IMR-90 (cell line): Measurements from ENCODE around the gene C15orf62. TPM values are rescaled to one million over a fixed set of nuclear protein-coding genes. Genes with fewer than 3 reads are reported as not detected.

ENCODE experiments used
- ATAC-seq: fragments of 200-7000 bp; cut with Tn5 transposase; 2 replicates; pipeline ENCODE4 v1.9.1; 2020; ENCODE audit warnings: low read depth, mild to moderate bottlenecking, moderate library complexity
- BruUV-seq: library from RNA; stranded (reverse); fragments of 400-500 nt; replicated peaks from 2 replicates; lab custom pipeline; 2021; lab: Mats Ljungman, UMichigan
- CTCF ChIA-PET: fragments of 300-600 bp; formaldehyde crosslinking; extraction: SDS; loops from one replicate; lab custom pipeline; 2021; ENCODE audit warnings: antibody characterized with exemption; lab: Yijun Ruan, JAX
- POLR2A ChIA-PET: fragments of 300-600 bp; sonication (Branson Sonifier 250); formaldehyde crosslinking; loops from one replicate; lab custom pipeline; 2022; ENCODE audit warnings: antibody characterized with exemption; ENCODE audit not compliant: unreplicated experiment; lab: Charles Lee
- DNase-seq: peaks from one replicate; pipeline ENCODE4 v3.0.0; 2013
- H2AFZ ChIP-seq: replicated peaks from 2 replicates; pipeline ENCODE3; 2013; ENCODE audit warnings: low read length, mild to moderate bottlenecking; ENCODE audit not compliant: poor library complexity
- H2AK5ac ChIP-seq: 2 replicates; pipeline ENCODE4 v1.6.1; 2013; ENCODE audit warnings: low read depth, low read length, inconsistent platforms
- H2AK9ac ChIP-seq: replicated peaks from 2 replicates; pipeline ENCODE3; 2013; ENCODE audit warnings: mild to moderate bottlenecking, low read depth, low read length, moderate library complexity; ENCODE audit not compliant: poor library complexity
- H2BK120ac ChIP-seq: 2 replicates; pipeline ENCODE4 v1.6.1; 2013; ENCODE audit warnings: low read depth, low read length, inconsistent platforms
- H2BK15ac ChIP-seq: 3 replicates; pipeline ENCODE4 v1.6.1; 2013; ENCODE audit warnings: low read depth, low read length, inconsistent platforms
- H2BK20ac ChIP-seq: 2 replicates; pipeline ENCODE4 v1.6.1; 2013; ENCODE audit warnings: low read depth, mild to moderate bottlenecking, inconsistent platforms, low read length, moderate library complexity
- H2BK5ac ChIP-seq: 2 replicates; pipeline ENCODE4 v1.6.1; 2013; ENCODE audit warnings: mild to moderate bottlenecking, low read depth, low read length, inconsistent platforms; ENCODE audit not compliant: poor library complexity, severe bottlenecking
- H3K14ac ChIP-seq: replicated peaks from 2 replicates; pipeline ENCODE4 v1.6.1; 2013; ENCODE audit warnings: low read depth, low read length, inconsistent platforms
- H3K18ac ChIP-seq: 2 replicates; pipeline ENCODE4 v1.6.1; 2013; ENCODE audit warnings: low read depth, low read length, control low read depth
- H3K23ac ChIP-seq: 2 replicates; pipeline ENCODE4 v1.6.1; 2013; ENCODE audit warnings: low read depth, low read length, inconsistent platforms
- H3K27ac ChIP-seq: 2 replicates; pipeline ENCODE4 v1.5.1; 2013; ENCODE audit warnings: mild to moderate bottlenecking, control low read depth, low read length; ENCODE audit not compliant: insufficient read depth
- H3K27me3 ChIP-seq: 2 replicates; pipeline ENCODE4 v1.6.1; 2013; ENCODE audit warnings: low read length; ENCODE audit not compliant: control insufficient read depth, insufficient read depth
- H3K36me3 ChIP-seq: 2 replicates; pipeline ENCODE4 v1.6.1; 2013; ENCODE audit warnings: low read length, mixed read lengths; ENCODE audit not compliant: control insufficient read depth, insufficient read depth
- H3K4ac ChIP-seq: 2 replicates; pipeline ENCODE4 v1.6.1; 2013; ENCODE audit warnings: low read depth, low read length, inconsistent platforms
- H3K4me1 ChIP-seq: 2 replicates; pipeline ENCODE4 v1.6.1; 2013; ENCODE audit warnings: low read length, mixed read lengths; ENCODE audit not compliant: control insufficient read depth, insufficient read depth
- H3K4me2 ChIP-seq: 2 replicates; pipeline ENCODE4 v1.6.1; 2013; ENCODE audit warnings: low read depth, mild to moderate bottlenecking, control low read depth, low read length, moderate library complexity
- H3K4me3 ChIP-seq: 2 replicates; pipeline ENCODE4 v1.5.1; 2013; ENCODE audit warnings: low read depth, mild to moderate bottlenecking, control low read depth, low read length, moderate library complexity; ENCODE audit not compliant: insufficient read depth
- H3K56ac ChIP-seq: 2 replicates; pipeline ENCODE4 v1.6.1; 2013; ENCODE audit warnings: low read length, inconsistent platforms; ENCODE audit not compliant: insufficient read depth; ENCODE audit errors: extremely low read depth
- H3K79me1 ChIP-seq, 2 experiments: 2 replicates each; pipeline ENCODE4 v1.6.1; 2013; ENCODE audit warnings: low read length in 2 of 2, inconsistent platforms in 1 of 2, low read depth in 1 of 2
- H3K9ac ChIP-seq: 2 replicates; pipeline ENCODE4 v1.6.1; 2013; ENCODE audit warnings: low read depth, low read length, control low read depth
- H3K9me1 ChIP-seq: 2 replicates; pipeline ENCODE4 v1.6.1; 2013; ENCODE audit warnings: low read length, inconsistent platforms; ENCODE audit not compliant: insufficient read depth
- H3K9me3 ChIP-seq: 2 replicates; pipeline ENCODE4 v1.6.1; 2013; ENCODE audit warnings: low read length; ENCODE audit not compliant: control insufficient read depth, insufficient read depth
- H4K20me1 ChIP-seq: 2 replicates; pipeline ENCODE4 v1.6.1; 2013; ENCODE audit warnings: low read length, inconsistent platforms; ENCODE audit not compliant: insufficient read depth
- H4K5ac ChIP-seq: 2 replicates; pipeline ENCODE4 v1.6.1; 2013; ENCODE audit warnings: mild to moderate bottlenecking, low read depth, low read length, control low read depth
- H4K8ac ChIP-seq, 2 experiments: 2 replicates each; pipeline ENCODE4 v1.6.1; 2013; ENCODE audit warnings: low read depth in 2 of 2, low read length in 2 of 2, control low read depth in 1 of 2, inconsistent platforms in 1 of 2
- H4K91ac ChIP-seq: 2 replicates; pipeline ENCODE4 v1.6.1; 2013; ENCODE audit warnings: low read depth, low read length, inconsistent platforms; ENCODE audit not compliant: insufficient read depth
- BHLHE40 ChIP-seq: fragments of 150-350 bp; IDR thresholded peaks from 2 replicates; pipeline ENCODE4 v1.6.1; 2016; ENCODE audit warnings: mild to moderate bottlenecking, low read depth, low read length
- CEBPB ChIP-seq: IDR thresholded peaks from 2 replicates; pipeline ENCODE4 v1.6.1; 2012; ENCODE audit warnings: low read depth, low read length, improper control_type of control experiment
- CHD1 ChIP-seq: IDR thresholded peaks from 2 replicates; pipeline ENCODE4 v1.6.1; 2012; ENCODE audit warnings: low read depth, low read length, improper control_type of control experiment
- CTCF ChIP-seq: conservative IDR thresholded peaks from 2 replicates; pipeline ENCODE4 v1.5.1; 2012; ENCODE audit warnings: mild to moderate bottlenecking, low read depth, low read length, improper control_type of control experiment
- ELK1 ChIP-seq: fragments of 150-350 bp; IDR thresholded peaks from 2 replicates; pipeline ENCODE4 v1.6.1; 2016; ENCODE audit warnings: low read depth, mild to moderate bottlenecking, low read length, moderate library complexity, borderline replicate concordance
- FOS ChIP-seq: fragments of 150-350 bp; IDR thresholded peaks from 2 replicates; pipeline ENCODE4 v1.6.1; 2016; ENCODE audit warnings: low read depth, low read length
- MAFK ChIP-seq: IDR thresholded peaks from 2 replicates; pipeline ENCODE4 v1.6.1; 2012; ENCODE audit warnings: low read depth, low read length, improper control_type of control experiment
- MAZ ChIP-seq: IDR thresholded peaks from 2 replicates; pipeline ENCODE4 v1.6.1; 2012; ENCODE audit warnings: low read depth, mild to moderate bottlenecking, low read length, improper control_type of control experiment, moderate library complexity, borderline replicate concordance
- NFE2L2 ChIP-seq: fragments of 150-350 bp; IDR thresholded peaks from 2 replicates; pipeline ENCODE4 v1.6.1; 2016; ENCODE audit warnings: low read depth, mild to moderate bottlenecking, low read length
- POLR2A ChIP-seq: IDR thresholded peaks from 2 replicates; pipeline ENCODE4 v1.6.1; 2012; ENCODE audit warnings: mild to moderate bottlenecking, low read depth, low read length
- RAD21 ChIP-seq: IDR thresholded peaks from 2 replicates; pipeline ENCODE4 v1.6.1; 2012; ENCODE audit warnings: low read length, improper control_type of control experiment
- USF2 ChIP-seq: fragments of 150-350 bp; IDR thresholded peaks from 2 replicates; pipeline ENCODE4 v1.6.1; 2017; ENCODE audit warnings: mild to moderate bottlenecking, antibody characterized with exemption, low read length, low read depth
- WGBS, 2 experiments: methylation state at CpG; one replicate each; pipeline versions ENCODE4 v1.1.5 to v1.1.7; 2013; ENCODE audit warnings: missing lambda C conversion rate in 2 of 2; ENCODE audit not compliant: insufficient read length in 1 of 2; ENCODE audit errors: extremely low coverage in 2 of 2; 5-methylcytosine and 5-hydroxymethylcytosine counted together
- dilution Hi-C: fragments of 300-500 bp; cut with HindIII; formaldehyde crosslinking; loops from one replicate; pipeline ENCODE4 v1.14.3; 2018; ENCODE audit warnings: low sequenced_read_pairs; ENCODE audit not compliant: unreplicated experiment
- in situ Hi-C: fragments of 300-500 bp; cut with MboI; formaldehyde crosslinking; loops from 3 replicates; pipeline ENCODE4 v1.14.3; 2019; ENCODE audit warnings: low sequenced_read_pairs, inconsistent platforms, mixed read lengths
- intact Hi-C: fragments of 100-400 bp; cut with micrococcal nuclease; formaldehyde crosslinking; loops from 2 replicates; pipeline ENCODE4 v1.10.0; 2022
- polyA plus RNA-seq, 3 experiments: library from polyadenylated mRNA; depleted of rRNA; stranded (reverse); fragments of >200 nt; gene quantifications; 2 replicates each; pipeline ENCODE4 v1.2.3, GENCODE V29; 2012; ENCODE audit warnings: low replicate concordance in 1 of 3
- total RNA-seq: library from RNA; depleted of rRNA; stranded (reverse); fragments of >200 nt; gene quantifications from 2 replicates; pipeline ENCODE4 v1.2.3, GENCODE V29; 2012

C15orf62 gene
- total and polyA plus RNA-seq, 2 of the 4 experiments (the other 2 are of a cell fraction) = not detected

GRCh38 chr15:40773902-40774301 lies 4.1 kb downstream of the C15orf62 start:
- Histone ChIP-seq H2AK5ac (no peak overlapping the region), H2BK15ac (no peak overlapping the region), H3K4me2 (no peak overlapping the region), H2BK5ac (no peak overlapping the region), H4K91ac (no peak overlapping the region), H3K18ac (no peak overlapping the region), H3K9ac (no peak overlapping the region), H3K9me1 (no peaks in the 10 kb centered on the region), H3K4ac (no peak overlapping the region), H4K8ac (no peak overlapping the region), H3K23ac (no peak overlapping the region), H3K4me3 (no peak overlapping the region), H4K5ac (no peak overlapping the region), H3K36me3 (peaks cover 57% of the 10 kb centered on the region), H2BK120ac (no peak overlapping the region), H3K79me1 (no peaks in the 10 kb centered on the region), H3K4me1 (no peaks in the 10 kb centered on the region), H3K27ac (no peak overlapping the region), H3K56ac (no peak overlapping the region), H3K14ac (no peak overlapping the region), H2BK20ac (no peak overlapping the region), H3K27me3 (no peaks in the 10 kb centered on the region), H2AK9ac (no peak overlapping the region), H2AFZ (no peak overlapping the region), H4K20me1 (no peaks in the 10 kb centered on the region), H3K9me3 (no peaks in the 10 kb centered on the region)
- WGBS, 2 experiments = 75% methylated on average over 1 of the region's 6 CpGs; no CpG with 5 or more reads in 1 of the 2 experiments
- CTCF ChIA-PET = no interaction called here
- in situ Hi-C loops = no loop called here
- DNase-seq (no peak), ATAC-seq (no peak)
- POLR2A ChIA-PET = no interaction called here
- TF ChIP-seq RAD21 (no peak), ELK1 (no peak), CEBPB (no peak), BHLHE40 (no peak), FOS (no peak), MAZ (no peak), MAFK (no peak), POLR2A (no peak), CHD1 (no peak), CTCF (no peak), NFE2L2 (no peak), USF2 (no peak)
- dilution Hi-C loops = no loop called here
- no TSS peak for BruUV-seq
- intact Hi-C loops = no loop called here
